ENCODE measurements around the gene PRDX5.

Gene PRDX5

GRCh38 chr11:64367931-64368672 lies 50.2 kb downstream of the PRDX5 start:
- no peak for DNase-seq

- DNase-seq = no peak
Measured at GRCh38 chr11:64368673-64369074, 50.8 kb downstream of the PRDX5 start.

GRCh38 chr11:64369440-64370421 lies 51.8 kb downstream of the PRDX5 start:
- no peak for DNase-seq

DNA sequence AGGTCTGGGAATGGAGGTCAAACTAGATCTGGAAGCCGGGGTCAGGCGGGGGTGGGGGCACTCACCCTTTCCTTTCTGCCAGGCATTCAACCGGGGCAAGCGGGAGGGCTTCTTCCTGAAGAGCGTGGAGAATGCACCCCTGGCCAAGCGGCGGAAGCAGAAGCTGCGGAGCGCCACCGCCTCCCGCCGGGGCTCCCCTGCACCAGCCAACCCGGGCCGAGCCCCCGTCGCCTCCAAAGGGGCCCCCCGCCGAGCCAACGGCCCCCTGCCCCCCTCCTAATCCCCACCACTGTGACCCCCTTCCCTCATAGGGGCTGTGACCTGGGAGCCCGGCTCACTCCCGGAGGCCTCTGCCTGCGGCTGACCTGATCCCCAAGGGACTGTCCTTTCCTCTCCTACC lies 53.3 kb downstream of the PRDX5 start:
- no peak for DNase-seq

Measured in NCI-H2029 treated with DMSO at 0.1 percent for 48 hours (cell line).